Transverse colon (tissue), 4 donors: Measurements from ENCODE around the gene TTC22. TPM values are rescaled to one million over a fixed set of nuclear protein-coding genes. Genes with fewer than 3 reads are reported as not detected.

Source experiments
- DNase-seq: peaks from one replicate; pipeline ENCODE4 v3.0.0-alpha.2; 2019
- H3K27ac ChIP-seq, 4 donors: fragments of 200-600 bp; sonication (generic); 2 replicates each; pipeline ENCODE4 v1.5.1; 2016 to 2018; ENCODE audit warnings: inconsistent platforms in 4 of 4
- H3K27me3 ChIP-seq: fragments of 200-600 bp; sonication (generic); 2 replicates; pipeline ENCODE4 v1.5.1; 2017; ENCODE audit warnings: inconsistent platforms
- H3K36me3 ChIP-seq, 4 donors: fragments of 200-600 bp; sonication (generic); 2 replicates each; pipeline ENCODE4 v1.5.1; 2017 to 2019; ENCODE audit warnings: inconsistent platforms in 4 of 4
- H3K4me1 ChIP-seq, 4 donors: fragments of 200-600 bp; sonication (generic); 2 replicates each; pipeline ENCODE4 v1.5.1; 2017 to 2020; ENCODE audit warnings: inconsistent platforms in 4 of 4
- H3K4me3 ChIP-seq, 4 donors: fragments of 200-600 bp; sonication (generic); 1 replicate in 1 of 4; 2 replicates in 3 of 4; pipeline versions ENCODE4 v1.5.1 to v1.6.1; 2017 to 2019; ENCODE audit warnings: inconsistent platforms in 4 of 4
- H3K9me3 ChIP-seq, 2 donors: fragments of 200-600 bp; sonication (generic); 2 replicates each; pipeline ENCODE4 v1.5.1; 2017 to 2019; ENCODE audit warnings: inconsistent platforms in 2 of 2
- EP300 ChIP-seq: sonication (generic); formaldehyde crosslinking; IDR thresholded peaks from one replicate; pipeline ENCODE4 v1.6.1; 2017; ENCODE audit warnings: antibody characterized with exemption, low read depth
- POLR2A ChIP-seq: fragments of 450-650 bp; IDR thresholded peaks from one replicate; pipeline ENCODE4 v1.6.1; 2016; ENCODE audit warnings: antibody characterized with exemption, mild to moderate bottlenecking, moderate library complexity
- POLR2AphosphoS5 ChIP-seq, 3 donors: sonication (generic); formaldehyde crosslinking; IDR thresholded peaks; one replicate each; pipeline ENCODE4 v1.6.1; 2016; ENCODE audit warnings: antibody characterized with exemption in 3 of 3
- WGBS, 2 donors: methylation state at CpG; one replicate each; pipeline ENCODE4 v1.1.5; 2018; ENCODE audit warnings: low coverage in 1 of 2; 5-methylcytosine and 5-hydroxymethylcytosine counted together
- in situ Hi-C, 4 donors: fragments of 200-750 bp; cut with MboI; loops; one replicate each; pipeline versions ENCODE4 v1.15.0 to v1.15.1; 2017; ENCODE audit warnings: low sequenced_read_pairs in 3 of 4, low pct_ligation_motif_present in 1 of 4, low pct_unique_long_range_greater_than_20kb in 1 of 4
- intact Hi-C: fragments of 100-400 bp; cut with DNase I; formaldehyde crosslinking; loops from one replicate; pipeline ENCODE4 v1.15.1; 2023; ENCODE audit warnings: low total_unique reads
- total RNA-seq, 4 donors: library from RNA; depleted of rRNA; stranded (reverse); fragments of >200 nt; gene quantifications; one replicate each; pipeline ENCODE4 v1.1.0, GENCODE V29; 2016
- TF ChIP-seq, protein P1 (sequence below), 5 experiments: fragments of 200-600 bp in 3 of 5; fragments of 450-650 bp in 2 of 5; sonication (generic) in 3 of 5; IDR thresholded peaks; 1 replicate in 2 of 5; 2 replicates in 3 of 5; pipeline ENCODE4 v1.5.1; 2016 to 2017; ENCODE audit warnings: antibody characterized with exemption in 5 of 5, inconsistent platforms in 3 of 5, mild to moderate bottlenecking in 2 of 5, moderate library complexity in 1 of 5

Gene TTC22
- total RNA-seq, 4 donors from 2014 or later: 39.8 to 174 (median 98.4) TPM

DNA sequence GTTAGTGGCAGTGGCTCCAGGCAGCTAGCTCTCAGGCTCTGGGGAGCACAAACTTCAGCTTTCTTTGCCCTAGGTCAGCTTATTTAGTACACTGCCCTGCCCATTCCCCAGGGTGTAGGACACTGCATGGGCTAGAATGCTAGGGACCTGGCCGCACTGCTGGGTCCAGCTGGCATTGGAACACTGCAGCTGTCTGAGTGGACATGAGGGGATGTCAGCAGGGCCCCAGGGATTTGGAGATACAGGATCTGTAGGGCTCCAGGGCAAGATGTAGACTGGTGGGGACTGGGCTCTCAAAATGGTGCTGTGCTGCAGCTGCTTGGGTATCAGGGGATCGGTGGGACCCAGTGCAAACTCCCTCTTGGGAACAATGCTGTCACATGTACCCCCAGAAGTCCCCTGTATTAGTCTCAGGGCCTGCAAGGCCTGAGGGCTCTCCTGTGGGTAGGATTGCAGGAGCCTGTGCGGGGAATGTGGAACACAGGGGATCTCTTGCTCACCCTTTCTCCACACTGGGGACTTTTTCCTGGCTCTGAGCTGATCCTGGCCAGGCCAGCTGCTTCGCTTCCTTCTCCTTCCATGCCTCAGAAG, 25.2 kb upstream of the TTC22 start:
- DNase-seq: no peak
- intact Hi-C loops (no loop called here), in situ Hi-C loops (no loop called here)
- no peak overlapping the region for H3K4me3 ChIP-seq
- H3K36me3 ChIP-seq: no peaks in the 10 kb centered on the region
- TF ChIP-seq, protein P1, sequence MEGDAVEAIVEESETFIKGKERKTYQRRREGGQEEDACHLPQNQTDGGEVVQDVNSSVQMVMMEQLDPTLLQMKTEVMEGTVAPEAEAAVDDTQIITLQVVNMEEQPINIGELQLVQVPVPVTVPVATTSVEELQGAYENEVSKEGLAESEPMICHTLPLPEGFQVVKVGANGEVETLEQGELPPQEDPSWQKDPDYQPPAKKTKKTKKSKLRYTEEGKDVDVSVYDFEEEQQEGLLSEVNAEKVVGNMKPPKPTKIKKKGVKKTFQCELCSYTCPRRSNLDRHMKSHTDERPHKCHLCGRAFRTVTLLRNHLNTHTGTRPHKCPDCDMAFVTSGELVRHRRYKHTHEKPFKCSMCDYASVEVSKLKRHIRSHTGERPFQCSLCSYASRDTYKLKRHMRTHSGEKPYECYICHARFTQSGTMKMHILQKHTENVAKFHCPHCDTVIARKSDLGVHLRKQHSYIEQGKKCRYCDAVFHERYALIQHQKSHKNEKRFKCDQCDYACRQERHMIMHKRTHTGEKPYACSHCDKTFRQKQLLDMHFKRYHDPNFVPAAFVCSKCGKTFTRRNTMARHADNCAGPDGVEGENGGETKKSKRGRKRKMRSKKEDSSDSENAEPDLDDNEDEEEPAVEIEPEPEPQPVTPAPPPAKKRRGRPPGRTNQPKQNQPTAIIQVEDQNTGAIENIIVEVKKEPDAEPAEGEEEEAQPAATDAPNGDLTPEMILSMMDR (IDR thresholded peaks at IDR 0.05): no peak
- TF ChIP-seq EP300 (no peak), POLR2A (no peak), POLR2AphosphoS5 (IDR thresholded peaks at IDR 0.05) (no peak)
- H3K27me3 ChIP-seq: no peaks in the 10 kb centered on the region
- peaks cover 18 to 21% of the 10 kb centered on the region in 2 donors for H3K9me3 ChIP-seq
- no peak overlapping the region for H3K27ac ChIP-seq
- no peaks in the 10 kb centered on the region for H3K4me1 ChIP-seq
- WGBS, 2 donors: 88 to 100% methylated on average over 1 to 4 of the region's 4 CpGs

DNA sequence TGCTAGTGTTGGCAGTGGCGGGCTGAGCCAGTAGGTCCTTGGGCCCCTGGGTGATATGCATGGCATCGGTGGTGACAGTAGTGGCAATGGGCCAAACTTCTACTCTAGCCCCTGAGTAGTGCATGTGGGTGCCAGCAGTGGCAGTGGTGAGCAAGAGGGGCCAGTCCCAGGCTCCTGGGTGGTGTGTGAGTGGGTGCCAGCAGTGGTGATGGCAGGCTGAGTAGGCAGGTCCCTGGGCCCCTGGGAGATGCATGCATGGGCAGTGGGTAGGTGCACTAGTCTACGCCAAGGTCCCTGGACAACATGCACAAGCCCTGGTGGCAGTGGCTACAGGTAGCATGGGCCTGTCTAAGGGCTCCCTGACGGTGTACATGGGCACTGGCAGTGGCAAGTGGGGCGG, 24.6 kb upstream of the TTC22 start:
- no peaks in the 10 kb centered on the region for H3K36me3 ChIP-seq
- intact Hi-C loops: no loop called here
- no peak for TF ChIP-seq EP300
- TF ChIP-seq POLR2AphosphoS5 (IDR thresholded peaks at IDR 0.05): no peak
- TF ChIP-seq POLR2A: no peak
- TF ChIP-seq, protein P1 (IDR thresholded peaks at IDR 0.05): no peak
- no peak overlapping the region for H3K27ac ChIP-seq
- no peaks in the 10 kb centered on the region for H3K4me1 ChIP-seq
- DNase-seq: no peak
- H3K27me3 ChIP-seq: no peaks in the 10 kb centered on the region
- H3K4me3 ChIP-seq: no peak overlapping the region
- 89% methylated on average over 5 of the region's 5 CpGs; no CpG with 5 or more reads in 1 of the 2 donors for WGBS, 2 donors
- in situ Hi-C loops: no loop called here
- H3K9me3 ChIP-seq: peaks cover 17 to 18% of the 10 kb centered on the region in 2 donors

DNA sequence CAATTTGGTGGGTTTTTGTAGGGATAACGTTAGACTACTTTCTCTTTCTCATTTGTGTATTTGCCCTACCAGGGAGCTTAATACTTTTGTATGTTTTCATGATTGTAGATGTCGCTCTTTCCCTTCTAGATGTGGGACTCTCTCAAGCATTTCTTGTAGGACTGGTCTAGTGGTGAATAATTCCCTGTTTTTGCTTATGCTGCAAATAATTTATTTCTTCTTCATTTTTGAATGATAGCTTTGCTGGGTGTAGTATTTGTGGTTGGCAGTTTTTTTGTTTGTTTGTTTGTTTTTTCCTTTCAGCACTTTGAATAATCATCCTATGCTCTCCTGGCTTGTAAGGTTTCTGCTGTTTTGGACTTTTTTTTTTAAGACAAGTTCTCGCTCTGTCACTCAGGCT, 22.5 kb upstream of the TTC22 start:
- Histone ChIP-seq H3K9me3 (peaks cover 17 to 18% of the 10 kb centered on the region in 2 donors), H3K4me1 (no peaks in the 10 kb centered on the region), H3K36me3 (no peaks in the 10 kb centered on the region), H3K27ac (no peak overlapping the region), H3K27me3 (no peaks in the 10 kb centered on the region), H3K4me3 (no peak overlapping the region)
- DNase-seq: no peak
- TF ChIP-seq EP300 (no peak), POLR2AphosphoS5 (IDR thresholded peaks at IDR 0.05) (no peak)
- in situ Hi-C loops (loop anchor here in 1 of 4 donors (25.0 kb wide), 1 partner anchor 761 kb away; the partner anchor contains the start of genes TCEANC2 and TMEM59), intact Hi-C loops (no loop called here)
- 80 to 82% methylated on average over 3 of the region's 3 CpGs for WGBS, 2 donors

DNA sequence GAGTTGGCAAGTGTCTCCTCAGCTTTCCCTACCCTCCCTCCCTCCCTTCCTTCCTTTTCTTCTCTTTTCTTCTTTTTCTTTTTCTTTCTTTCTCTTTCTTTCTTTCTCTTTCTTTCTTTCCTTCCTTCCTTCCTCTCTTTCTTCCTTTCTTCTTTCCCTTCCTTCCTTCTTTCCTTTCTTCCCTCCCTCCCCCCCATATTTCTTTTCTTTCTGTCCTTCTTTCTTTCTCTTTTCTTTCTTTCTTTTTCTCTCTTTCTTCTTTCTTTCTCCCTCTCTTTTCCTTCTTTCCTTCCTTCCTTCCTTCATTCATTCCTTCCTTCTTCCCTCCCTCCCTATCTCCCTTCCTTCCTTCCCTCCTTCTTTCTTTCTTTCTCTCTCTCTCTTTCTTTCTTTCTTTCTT, 18.6 kb upstream of the TTC22 start:
- no peak for DNase-seq
- TF ChIP-seq, protein P1 (IDR thresholded peaks at IDR 0.05): no peak
- TF ChIP-seq POLR2A: no peak
- TF ChIP-seq POLR2AphosphoS5 (IDR thresholded peaks at IDR 0.05): no peak
- TF ChIP-seq EP300: no peak
- no peak overlapping the region for H3K4me3 ChIP-seq
- H3K27ac ChIP-seq: no peak overlapping the region
- H3K36me3 ChIP-seq: no peaks in the 10 kb centered on the region
- H3K9me3 ChIP-seq: peaks cover 9 to 18% of the 10 kb centered on the region in 2 donors
- peaks cover 0 to 16% (median 9%) of the 10 kb centered on the region in 4 donors for H3K4me1 ChIP-seq
- H3K27me3 ChIP-seq: no peaks in the 10 kb centered on the region
- in situ Hi-C loops (loop anchor here in 2 of 4 donors (10.0 to 25.0 kb wide), 2 partner anchors 155 to 757 kb away; partner anchors contain the start of genes TCEANC2 (in 1 of the 2) and TMEM59 (in 1 of the 2)), intact Hi-C loops (loop anchor here (10.0 kb wide), 1 partner anchor 325 kb away; no protein-coding TSS in a partner anchor)
